Aorta (tissue), 5 donors: ENCODE measurements around the gene ZBED4. TPM values are rescaled to one million over a fixed set of nuclear protein-coding genes. Genes with fewer than 3 reads are reported as not detected.

ENCODE experiments used
- ATAC-seq: fragments of 200-7000 bp; cut with Tn5 transposase; one replicate; pipeline ENCODE4 v1.9.1; 2022; ENCODE audit warnings: moderate library complexity; ENCODE audit not compliant: low FRiP score
- DNase-seq, 2 donors: peaks; one replicate each; pipeline ENCODE4 v3.0.0-alpha.2; 2020
- H3K27ac ChIP-seq, 2 donors: one replicate each; pipeline ENCODE4 v1.5.1; 2013; ENCODE audit warnings: low read length in 2 of 2, mild to moderate bottlenecking in 2 of 2, moderate library complexity in 2 of 2, control low read depth in 1 of 2, inconsistent platforms in 1 of 2, low read depth in 1 of 2
- H3K27me3 ChIP-seq, 2 donors: one replicate each; pipeline ENCODE4 v1.6.1; 2013; ENCODE audit warnings: control low read depth in 1 of 2, low read length in 1 of 2, mild to moderate bottlenecking in 1 of 2, moderate library complexity in 1 of 2; ENCODE audit not compliant: insufficient read depth in 2 of 2, control insufficient read depth in 1 of 2
- H3K36me3 ChIP-seq, 2 donors: one replicate each; pipeline ENCODE4 v1.6.1; 2013; ENCODE audit warnings: control low read depth in 1 of 2, low read length in 1 of 2, mild to moderate bottlenecking in 1 of 2; ENCODE audit not compliant: insufficient read depth in 2 of 2, control insufficient read depth in 1 of 2
- H3K4me1 ChIP-seq, 2 donors: one replicate each; pipeline ENCODE4 v1.6.1; 2013; ENCODE audit warnings: low read length in 2 of 2, control low read depth in 1 of 2, mild to moderate bottlenecking in 1 of 2, moderate library complexity in 1 of 2; ENCODE audit not compliant: insufficient read depth in 2 of 2, control insufficient read depth in 1 of 2
- H3K4me3 ChIP-seq, 2 donors: one replicate each; pipeline ENCODE4 v1.5.1; 2013; ENCODE audit warnings: low read length in 2 of 2, control low read depth in 1 of 2, mild to moderate bottlenecking in 1 of 2
- H3K9me3 ChIP-seq: one replicate; pipeline ENCODE4 v1.6.1; 2013; ENCODE audit warnings: mild to moderate bottlenecking, low read length; ENCODE audit not compliant: control insufficient read depth
- WGBS, 2 donors: extraction: QIAGEN DNeasy Blood & Tissue Kit; methylation state at CpG; one replicate each; pipeline ENCODE4 v1.1.7; 2013; 5-methylcytosine and 5-hydroxymethylcytosine counted together
- intact Hi-C, 2 donors: fragments of 100-400 bp; cut with DNase I; formaldehyde crosslinking; loops; one replicate each; pipeline versions ENCODE4 v1.14.2 to v1.15.0; 2022
- polyA plus RNA-seq, 2 donors: library from polyadenylated mRNA; stranded (reverse); fragments of 200-250 nt; gene quantifications; one replicate each; pipeline ENCODE4 v1.2.3, GENCODE V29; 2013
- total RNA-seq, 2 donors: library from RNA; stranded (reverse); fragmentation: NEBNext Ultra II Directional; extraction: Animal tissue kit (Norgen Biotek cat#: 25700); gene quantifications; one replicate each; pipeline ENCODE4 v1.2.1, GENCODE V29; 2021
- donor health status: healthy with polysubstance abuse.
- donor health status: Bipolar disorder and iron deficiency.
- donor health status: DM: no; HTN: no; CAD: no.
- donor health status: DM: no; HTN: no; CAD: no.
- donor health status: DM: yes; HTN: yes; CAD: no.

Gene ZBED4
- total and polyA plus RNA-seq, 4 donors, result 1.3 to 9.7 (median 5.3) TPM

GRCh38 chr22:49869086-49869830 lies 15.6 kb downstream of the ZBED4 start:
- ATAC-seq (no peak), DNase-seq (peak in 1 of 2 donors; percentile 54)
- Histone ChIP-seq H3K27me3 (no peaks in the 10 kb centered on the region), H3K27ac (no peak overlapping the region), H3K4me1 (no peaks in the 10 kb centered on the region), H3K4me3 (no peak overlapping the region), H3K36me3 (peaks cover 0 to 2% of the 10 kb centered on the region in 2 donors), H3K9me3 (peaks cover 6% of the 10 kb centered on the region)
- intact Hi-C loops, result no loop called here
- 91 to 92% methylated on average over 17 of the region's 17 CpGs for WGBS, 2 donors

GRCh38 chr22:49869845-49870712 lies 16.4 kb downstream of the ZBED4 start:
- Histone ChIP-seq H3K27me3 (no peaks in the 10 kb centered on the region), H3K36me3 (peaks cover 0 to 2% of the 10 kb centered on the region in 2 donors), H3K9me3 (peaks cover 6% of the 10 kb centered on the region), H3K4me1 (no peaks in the 10 kb centered on the region), H3K4me3 (no peak overlapping the region), H3K27ac (no peak overlapping the region)
- ATAC-seq, result no peak
- intact Hi-C loops, result no loop called here
- DNase-seq, result peak in 1 of 2 donors; percentile 5
- 88 to 96% methylated on average over 13 to 14 of the region's 14 CpGs for WGBS, 2 donors

GRCh38 chr22:49871482-49871881 lies 17.8 kb downstream of the ZBED4 start:
- no peaks in the 10 kb centered on the region for H3K27me3 ChIP-seq
- H3K36me3 ChIP-seq, result peaks cover 0 to 2% of the 10 kb centered on the region in 2 donors
- H3K4me3 ChIP-seq, result no peak overlapping the region
- H3K9me3 ChIP-seq, result peaks cover 5% of the 10 kb centered on the region
- DNase-seq (peak in 1 of 2 donors; percentile 5), ATAC-seq (no peak)
- H3K27ac ChIP-seq, result no peak overlapping the region
- H3K4me1 ChIP-seq, result no peaks in the 10 kb centered on the region
- WGBS, 2 donors, result 96% methylated on average over 4 of the region's 4 CpGs
- intact Hi-C loops, result no loop called here

- intact Hi-C loops, result no loop called here
- Histone ChIP-seq H3K9me3 (peaks cover 4% of the 10 kb centered on the region), H3K27me3 (no peaks in the 10 kb centered on the region), H3K4me1 (no peaks in the 10 kb centered on the region), H3K36me3 (peaks cover 0 to 2% of the 10 kb centered on the region in 2 donors), H3K4me3 (no peak overlapping the region), H3K27ac (no peak overlapping the region)
- DNase-seq (no peak), ATAC-seq (no peak)
- 84 to 86% methylated on average over 7 of the region's 7 CpGs for WGBS, 2 donors
Measured at GRCh38 chr22:49872347-49872746, 18.7 kb downstream of the ZBED4 start.

- H3K4me1 ChIP-seq, result no peaks in the 10 kb centered on the region
- no peak overlapping the region for H3K4me3 ChIP-seq
- 88 to 90% methylated on average over 16 of the region's 16 CpGs for WGBS, 2 donors
- DNase-seq (peak in 1 of 2 donors; percentile 52), ATAC-seq (no peak)
- peaks cover 0 to 2% of the 10 kb centered on the region in 2 donors for H3K36me3 ChIP-seq
- intact Hi-C loops, result no loop called here
- H3K9me3 ChIP-seq, result peaks cover 4% of the 10 kb centered on the region
- no peaks in the 10 kb centered on the region for H3K27me3 ChIP-seq
- no peak overlapping the region for H3K27ac ChIP-seq
Measured at GRCh38 chr22:49873228-49873940, 19.7 kb downstream of the ZBED4 start.

- Histone ChIP-seq H3K27me3 (no peaks in the 10 kb centered on the region), H3K9me3 (peaks cover 5% of the 10 kb centered on the region), H3K4me3 (no peak overlapping the region), H3K36me3 (no peaks in the 10 kb centered on the region), H3K4me1 (no peaks in the 10 kb centered on the region), H3K27ac (no peak overlapping the region)
- WGBS, 2 donors, result 97 to 99% methylated on average over 7 of the region's 7 CpGs
- ATAC-seq, result no peak
- no peak for DNase-seq
- intact Hi-C loops, result no loop called here
Measured at GRCh38 chr22:49877642-49878041, 24.0 kb downstream of the ZBED4 start.

- ATAC-seq (no peak), DNase-seq (no peak)
- intact Hi-C loops, result no loop called here
- 91 to 94% methylated on average over 8 of the region's 8 CpGs for WGBS, 2 donors
- Histone ChIP-seq H3K4me3 (no peak overlapping the region), H3K4me1 (no peaks in the 10 kb centered on the region), H3K9me3 (peaks cover 5% of the 10 kb centered on the region), H3K27ac (no peak overlapping the region), H3K36me3 (no peaks in the 10 kb centered on the region), H3K27me3 (no peaks in the 10 kb centered on the region)
Measured at GRCh38 chr22:49878206-49878605, 24.6 kb downstream of the ZBED4 start.

- DNase-seq (no peak), ATAC-seq (no peak)
- intact Hi-C loops, result no loop called here
- H3K27me3 ChIP-seq, result no peaks in the 10 kb centered on the region
- no peak overlapping the region for H3K27ac ChIP-seq
- no peak overlapping the region for H3K4me3 ChIP-seq
- 96 to 97% methylated on average over 9 of the region's 9 CpGs for WGBS, 2 donors
- H3K4me1 ChIP-seq, result no peaks in the 10 kb centered on the region
- H3K9me3 ChIP-seq, result peaks cover 5% of the 10 kb centered on the region
- no peaks in the 10 kb centered on the region for H3K36me3 ChIP-seq
Measured at GRCh38 chr22:49879871-49880270, 26.2 kb downstream of the ZBED4 start.
